Gastrocnemius medialis (tissue), 4 donors: Measurements from ENCODE around the gene SLC16A1. TPM values are rescaled to one million over a fixed set of nuclear protein-coding genes. Genes with fewer than 3 reads are reported as not detected.

Experiments used
- ATAC-seq, 2 donors: fragments of 150-250 bp; one replicate each; pipeline ENCODE4 v1.9.1; 2016
- DNase-seq, 2 donors: peaks; one replicate each; pipeline ENCODE4 v3.0.0-alpha.2; 2019
- H3K27ac ChIP-seq, 4 donors: fragments of 200-600 bp; sonication (generic); 1 replicate in 1 of 4; 2 replicates in 3 of 4; pipeline ENCODE4 v1.5.1; 2016 to 2018; ENCODE audit warnings: mild to moderate bottlenecking in 2 of 4, moderate library complexity in 1 of 4
- H3K27me3 ChIP-seq, 3 donors: fragments of 200-600 bp; sonication (generic) in 2 of 3; 1 replicate in 1 of 3; 2 replicates in 2 of 3; pipeline versions ENCODE4 v1.5.1 to v1.6.0; 2016 to 2019; ENCODE audit warnings: mild to moderate bottlenecking in 1 of 3, moderate library complexity in 1 of 3
- H3K36me3 ChIP-seq, 2 donors: fragments of 200-600 bp; sonication (generic) in 1 of 2; one replicate each; pipeline ENCODE4 v1.5.1; 2017 to 2018
- H3K4me1 ChIP-seq, 2 donors: fragments of 200-600 bp; sonication (generic) in 1 of 2; one replicate each; pipeline ENCODE4 v1.5.1; 2016 to 2017; ENCODE audit warnings: mild to moderate bottlenecking in 2 of 2
- H3K4me3 ChIP-seq, 4 donors: fragments of 200-600 bp; sonication (generic) in 3 of 4; 1 replicate in 1 of 4; 2 replicates in 3 of 4; pipeline ENCODE4 v1.5.1; 2016 to 2019; ENCODE audit warnings: mild to moderate bottlenecking in 2 of 4
- H3K9me3 ChIP-seq, 3 donors: fragments of 200-600 bp; sonication (generic) in 2 of 3; 1 replicate in 1 of 3; 2 replicates in 2 of 3; pipeline ENCODE4 v1.5.1; 2016 to 2019
- POLR2A ChIP-seq, 2 donors: fragments of 450-650 bp; IDR thresholded peaks; one replicate each; pipeline ENCODE4 v1.6.1; 2017; ENCODE audit warnings: antibody characterized with exemption in 2 of 2, mild to moderate bottlenecking in 2 of 2, moderate library complexity in 2 of 2
- in situ Hi-C, 4 donors: fragments of 200-750 bp; cut with MboI; loops; one replicate each; pipeline versions ENCODE4 v1.15.0 to v1.8.0; 2017; ENCODE audit warnings: low sequenced_read_pairs in 4 of 4
- intact Hi-C: fragments of 100-400 bp; cut with DNase I; formaldehyde crosslinking; loops from one replicate; pipeline ENCODE4 v1.15.1; 2023; ENCODE audit warnings: low total_unique reads
- total RNA-seq, 4 donors: library from RNA; depleted of rRNA; stranded (reverse); fragments of >200 nt; gene quantifications; one replicate each; pipeline versions ENCODE4 v1.1.0 to v1.2.3, GENCODE V29; 2016
- TF ChIP-seq, protein P1 (sequence below), 5 experiments: fragments of 450-650 bp in 3 of 5; fragments of 200-600 bp in 2 of 5; sonication (generic) in 2 of 5; IDR thresholded peaks in 4 of 5; conservative IDR thresholded peaks in 1 of 5; 1 replicate in 4 of 5; 2 replicates in 1 of 5; pipeline ENCODE4 v1.5.1; 2016 to 2019; ENCODE audit warnings: antibody characterized with exemption in 5 of 5, mild to moderate bottlenecking in 3 of 5, moderate library complexity in 3 of 5

Gene SLC16A1
- total RNA-seq, 4 donors from 2014 or later, result 26.5 to 41.6 (median 36.2) TPM

DNA sequence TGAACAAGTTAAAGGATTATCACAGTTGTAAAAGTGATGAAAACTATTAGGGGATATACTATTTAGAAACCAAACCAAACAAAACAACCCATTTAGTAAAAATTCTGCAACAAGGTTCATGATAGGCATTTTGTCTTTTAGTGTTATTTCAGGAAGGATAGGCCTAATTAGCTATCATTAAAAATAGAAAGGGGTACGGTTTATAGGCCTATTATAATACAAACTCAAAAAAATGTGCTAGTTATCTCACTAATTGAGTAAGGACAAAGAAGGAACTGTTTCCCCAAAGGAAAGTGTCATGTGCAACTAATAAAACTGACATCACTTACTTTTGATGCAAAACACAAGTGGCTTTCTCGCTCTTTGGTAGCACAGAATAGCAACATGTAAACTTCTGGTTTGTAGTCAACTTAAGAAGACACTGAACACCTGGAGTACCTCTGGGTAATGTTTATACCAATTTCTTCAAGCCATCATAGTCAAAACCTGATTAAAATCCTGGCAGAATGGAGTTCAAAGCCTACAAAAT is 28.5 kb downstream of the SLC16A1 start:
- H3K27me3 ChIP-seq, result no peaks in the 10 kb centered on the region
- no peak for ATAC-seq
- H3K4me3 ChIP-seq, result no peak overlapping the region
- DNase-seq, result no peak
- no peaks in the 10 kb centered on the region for H3K9me3 ChIP-seq
- intact Hi-C loops (no loop called here), in situ Hi-C loops (no loop called here)
- peaks cover 15% of the 10 kb centered on the region in 2 donors for H3K4me1 ChIP-seq
- H3K36me3 ChIP-seq, result no peaks in the 10 kb centered on the region
- H3K27ac ChIP-seq, result peak overlapping the region in 3 of 4 donors; percentile 4 to 51 (median 41)
- no peak for TF ChIP-seq POLR2A (IDR thresholded peaks at IDR 0.05)
- TF ChIP-seq, protein P1, sequence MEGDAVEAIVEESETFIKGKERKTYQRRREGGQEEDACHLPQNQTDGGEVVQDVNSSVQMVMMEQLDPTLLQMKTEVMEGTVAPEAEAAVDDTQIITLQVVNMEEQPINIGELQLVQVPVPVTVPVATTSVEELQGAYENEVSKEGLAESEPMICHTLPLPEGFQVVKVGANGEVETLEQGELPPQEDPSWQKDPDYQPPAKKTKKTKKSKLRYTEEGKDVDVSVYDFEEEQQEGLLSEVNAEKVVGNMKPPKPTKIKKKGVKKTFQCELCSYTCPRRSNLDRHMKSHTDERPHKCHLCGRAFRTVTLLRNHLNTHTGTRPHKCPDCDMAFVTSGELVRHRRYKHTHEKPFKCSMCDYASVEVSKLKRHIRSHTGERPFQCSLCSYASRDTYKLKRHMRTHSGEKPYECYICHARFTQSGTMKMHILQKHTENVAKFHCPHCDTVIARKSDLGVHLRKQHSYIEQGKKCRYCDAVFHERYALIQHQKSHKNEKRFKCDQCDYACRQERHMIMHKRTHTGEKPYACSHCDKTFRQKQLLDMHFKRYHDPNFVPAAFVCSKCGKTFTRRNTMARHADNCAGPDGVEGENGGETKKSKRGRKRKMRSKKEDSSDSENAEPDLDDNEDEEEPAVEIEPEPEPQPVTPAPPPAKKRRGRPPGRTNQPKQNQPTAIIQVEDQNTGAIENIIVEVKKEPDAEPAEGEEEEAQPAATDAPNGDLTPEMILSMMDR (IDR thresholded peaks at IDR 0.05 in 4 of 5, conservative IDR thresholded peaks at IDR 0.05 in 1 of 5), result no peak

- DNase-seq (no peak), ATAC-seq (no peak)
- H3K4me1 ChIP-seq, result peaks cover 15% of the 10 kb centered on the region in 2 donors
- intact Hi-C loops (no loop called here), in situ Hi-C loops (no loop called here)
- H3K9me3 ChIP-seq, result no peaks in the 10 kb centered on the region
- H3K36me3 ChIP-seq, result no peaks in the 10 kb centered on the region
- TF ChIP-seq POLR2A (IDR thresholded peaks at IDR 0.05), result no peak
- TF ChIP-seq, protein P1 (IDR thresholded peaks at IDR 0.05 in 4 of 5, conservative IDR thresholded peaks at IDR 0.05 in 1 of 5), result no peak
- H3K4me3 ChIP-seq, result no peak overlapping the region
- no peaks in the 10 kb centered on the region for H3K27me3 ChIP-seq
- H3K27ac ChIP-seq, result no peak overlapping the region
These were observed 29.1 kb downstream of the SLC16A1 start for GRCh38 chr1:112926858-112927257.

DNA sequence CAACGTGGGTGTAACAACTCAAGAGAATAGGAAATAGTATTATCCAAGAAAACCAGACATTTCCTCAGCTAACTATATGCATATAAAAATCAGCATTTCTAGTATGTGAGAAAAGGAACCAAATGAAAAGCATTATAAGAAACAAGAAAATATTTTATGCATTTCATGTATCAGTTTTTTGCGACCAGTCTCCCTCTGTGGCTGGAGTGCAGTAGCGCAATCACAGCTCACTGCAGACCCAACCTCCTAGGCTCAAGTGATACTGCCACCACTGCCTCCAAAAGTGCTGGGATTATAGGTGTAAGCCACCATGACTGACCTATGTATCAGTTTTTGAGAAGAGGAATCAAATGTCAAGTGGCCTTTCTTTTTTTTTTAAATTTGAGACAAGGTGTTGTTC is 31.0 kb downstream of the SLC16A1 start:
- no peak for DNase-seq
- TF ChIP-seq, protein P1 (IDR thresholded peaks at IDR 0.05 in 4 of 5, conservative IDR thresholded peaks at IDR 0.05 in 1 of 5), result no peak
- TF ChIP-seq POLR2A (IDR thresholded peaks at IDR 0.05), result no peak
- H3K27me3 ChIP-seq, result no peaks in the 10 kb centered on the region
- in situ Hi-C loops, result no loop called here
- peak overlapping the region in 1 of 4 donors; percentile 26 for H3K27ac ChIP-seq
- no peak overlapping the region for H3K4me3 ChIP-seq
- peaks cover 12 to 15% of the 10 kb centered on the region in 2 donors for H3K4me1 ChIP-seq
- ATAC-seq, result no peak
- intact Hi-C loops, result no loop called here
- H3K36me3 ChIP-seq, result no peaks in the 10 kb centered on the region
- no peaks in the 10 kb centered on the region for H3K9me3 ChIP-seq

GRCh38 chr1:112923959-112924349 is 32.0 kb downstream of the SLC16A1 start:
- Histone ChIP-seq H3K4me3 (no peak overlapping the region), H3K4me1 (peaks cover 12 to 15% of the 10 kb centered on the region in 2 donors), H3K9me3 (no peaks in the 10 kb centered on the region), H3K27me3 (no peaks in the 10 kb centered on the region), H3K36me3 (no peaks in the 10 kb centered on the region), H3K27ac (peak overlapping the region in 1 of 4 donors; percentile 16)
- in situ Hi-C loops, result no loop called here
- TF ChIP-seq POLR2A (IDR thresholded peaks at IDR 0.05), result no peak
- TF ChIP-seq, protein P1 (IDR thresholded peaks at IDR 0.05 in 4 of 5, conservative IDR thresholded peaks at IDR 0.05 in 1 of 5), result no peak
- intact Hi-C loops, result no loop called here
- no peak for ATAC-seq
- DNase-seq, result no peak
